Hematopoietic multipotent progenitor cell treated with erythropoietin and hydrocortisone succinate and interleukin-3 and kit ligand, for 15 days (in vitro differentiated cells): ENCODE measurements around the gene CSNK2B.

ENCODE experiments used
- DNase-seq: peaks from one replicate; pipeline ENCODE4 v3.0.0-alpha.2; 2015; ENCODE audit warnings: low spot score

The CSNK2B gene

DNA sequence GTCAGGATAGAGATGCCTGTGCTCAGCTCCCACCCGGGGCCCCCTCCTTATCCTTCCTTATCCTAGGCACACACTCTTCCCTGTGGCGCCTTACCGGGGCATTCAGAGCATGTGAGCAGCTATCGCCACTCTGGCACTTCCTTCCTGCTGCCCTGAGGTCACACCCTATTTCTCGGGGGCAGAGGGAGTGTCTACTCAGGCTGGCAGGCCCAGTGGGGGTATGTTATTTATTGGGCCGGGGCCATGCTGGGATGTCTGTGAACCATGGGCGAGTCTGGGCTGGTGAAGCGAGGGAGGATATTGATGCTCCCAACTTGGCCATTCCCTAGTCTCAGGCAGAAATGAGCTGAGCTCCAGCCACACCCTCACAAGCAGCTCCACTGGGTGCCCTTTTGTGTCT is 45.4 kb downstream of the CSNK2B start:
- peak; percentile 65 for DNase-seq

- DNase-seq, result peak; percentile 47
These were observed 46.4 kb downstream of the CSNK2B start for GRCh38 chr6:31712296-31712695.

GRCh38 chr6:31713465-31713864 is 47.6 kb downstream of the CSNK2B start:
- no peak for DNase-seq

DNA sequence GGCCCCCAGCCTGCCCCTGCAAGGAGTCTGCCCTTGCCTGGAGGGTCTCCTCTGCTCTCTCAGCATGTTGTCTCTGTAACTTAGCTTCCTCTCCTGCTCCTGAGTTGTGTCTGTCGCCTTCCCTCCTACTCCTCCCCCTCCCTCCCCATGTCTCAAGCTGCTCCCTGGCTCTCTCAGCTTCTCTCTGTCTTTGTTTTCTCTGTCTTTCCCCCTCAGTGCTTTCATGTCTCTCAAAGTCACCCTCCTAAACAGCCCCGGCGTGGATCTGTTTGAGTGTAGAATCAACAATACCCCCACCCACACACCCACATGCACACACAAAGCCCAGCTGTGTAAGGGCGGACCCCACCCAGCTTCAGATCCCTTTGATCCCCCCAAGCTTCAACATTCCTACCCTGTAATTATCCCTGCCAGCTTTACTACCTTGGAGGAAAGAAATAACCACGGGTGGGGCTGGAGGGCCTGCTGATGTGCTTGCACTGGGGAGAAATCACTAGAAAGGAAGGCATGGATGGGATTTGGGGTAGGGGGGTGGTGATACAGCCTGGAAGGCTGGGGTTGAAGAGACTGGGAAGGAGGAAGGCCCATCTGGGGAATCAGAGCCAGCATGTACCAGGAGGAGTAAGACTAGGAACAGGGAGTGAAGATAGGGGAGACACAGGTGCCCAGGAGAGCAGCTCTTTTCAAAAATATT is 48.3 kb downstream of the CSNK2B start:
- DNase-seq, result no peak

DNA sequence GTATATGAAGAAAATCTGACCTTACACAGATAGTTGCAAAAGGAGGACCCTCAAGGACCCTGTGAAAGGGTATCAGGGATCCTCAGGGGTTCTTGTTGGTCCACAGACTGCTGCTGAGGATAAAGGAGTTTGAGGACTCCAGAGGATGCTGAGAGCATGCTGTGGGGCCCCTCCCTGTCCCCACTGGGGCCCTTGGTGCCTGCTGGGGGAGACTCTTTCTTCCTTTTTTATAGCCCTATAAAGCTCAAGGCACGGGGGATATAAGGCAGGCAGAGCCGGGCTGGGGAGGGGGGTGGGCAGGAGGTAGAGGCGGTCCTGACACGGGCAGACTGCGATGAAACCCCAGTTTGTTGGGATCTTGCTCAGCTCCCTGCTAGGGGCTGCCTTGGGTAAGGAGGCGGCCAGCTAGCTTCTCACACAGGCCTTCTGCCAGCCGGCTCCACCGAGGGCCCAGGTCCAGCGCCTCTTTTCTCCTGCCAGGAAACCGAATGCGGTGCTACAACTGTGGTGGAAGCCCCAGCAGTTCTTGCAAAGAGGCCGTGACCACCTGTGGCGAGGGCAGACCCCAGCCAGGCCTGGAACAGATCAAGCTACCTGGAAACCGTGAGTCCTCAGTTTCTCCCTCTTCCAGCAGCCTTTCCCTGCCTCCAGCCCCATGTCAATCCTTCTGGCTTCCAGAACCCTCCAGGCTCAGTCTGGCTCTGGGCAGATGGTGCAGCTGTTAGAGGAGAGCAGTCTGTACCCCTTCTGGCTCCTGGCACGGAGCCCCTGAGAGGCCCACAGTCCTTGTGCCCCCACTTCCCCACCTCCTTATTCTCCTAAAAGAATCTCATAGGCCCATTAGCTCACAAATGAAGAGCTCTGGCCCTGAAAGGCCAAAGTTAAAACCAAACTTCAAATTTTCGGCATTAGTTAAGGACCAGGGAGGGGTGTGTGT is 49.4 kb downstream of the CSNK2B start, which contains the start of gene LY6G6D:
Gene LY6G6D, plus strand, starts transcription at position 327 of the 937 bp plus-strand sequence. Its CDS starts 8 bp downstream, at position 335.
- no peak for DNase-seq

DNA sequence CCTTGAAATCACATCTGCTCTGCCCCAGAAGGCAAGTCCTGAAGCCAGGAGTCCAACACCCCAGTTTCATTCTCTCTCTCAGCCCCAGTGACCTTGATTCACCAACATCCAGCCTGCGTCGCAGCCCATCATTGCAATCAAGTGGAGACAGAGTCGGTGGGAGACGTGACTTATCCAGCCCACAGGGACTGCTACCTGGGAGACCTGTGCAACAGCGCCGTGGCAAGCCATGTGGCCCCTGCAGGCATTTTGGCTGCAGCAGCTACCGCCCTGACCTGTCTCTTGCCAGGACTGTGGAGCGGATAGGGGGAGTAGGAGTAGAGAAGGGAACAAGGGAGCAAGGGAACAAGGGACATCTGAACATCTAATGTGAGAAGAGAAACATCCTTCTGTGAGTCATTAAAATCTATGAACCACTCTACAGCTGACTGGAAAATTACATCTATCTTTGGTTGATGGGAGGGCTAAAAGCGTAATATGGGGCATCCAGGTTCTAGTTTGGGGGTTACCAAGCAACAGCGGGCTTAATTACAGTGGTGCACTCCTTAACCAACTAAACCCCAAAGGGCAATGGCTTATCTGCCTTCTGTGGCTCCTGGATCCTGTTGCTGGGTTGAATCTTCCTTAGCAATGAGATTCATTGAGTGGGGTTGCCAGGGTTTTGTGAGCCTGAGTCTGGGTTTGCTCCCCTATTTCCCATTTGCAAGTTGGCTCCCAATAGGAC is 51.8 kb downstream of the CSNK2B start:
- no peak for DNase-seq

- no peak for DNase-seq
These were observed 52.4 kb downstream of the CSNK2B start for GRCh38 chr6:31718265-31718664.

DNA sequence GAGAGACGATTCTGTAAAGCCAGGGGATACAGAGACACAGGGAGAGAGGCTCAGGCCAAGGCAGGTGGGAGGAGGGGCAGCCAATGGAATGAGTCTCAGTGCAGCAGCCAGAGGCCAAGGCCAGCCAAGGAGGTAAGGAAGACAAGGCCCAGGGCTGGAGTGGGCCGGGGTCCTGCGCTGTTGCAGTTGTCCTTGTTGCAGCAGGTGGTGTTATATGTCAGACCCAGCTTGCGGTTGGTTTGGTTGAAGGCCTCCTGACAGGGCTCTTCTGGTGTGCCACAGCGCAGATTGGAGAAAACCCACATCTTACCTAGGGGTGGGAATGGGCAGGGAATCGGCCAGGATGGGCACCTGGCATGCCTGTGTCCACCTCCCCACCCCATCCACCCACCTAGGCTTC is 53.1 kb downstream of the CSNK2B start:
- DNase-seq, result no peak
